Activated naive CD4-positive, alpha-beta T cell treated with anti-CD3 and anti-CD28 coated beads for 36 hours (primary cell): Measurements from ENCODE around the gene FOXJ1. TPM values are rescaled to one million over a fixed set of nuclear protein-coding genes. Genes with fewer than 3 reads are reported as not detected.

ENCODE experiments used
- CTCF ChIA-PET: fragments of 350-600 bp; sonication (Branson Sonifier 250); formaldehyde crosslinking; loops from one replicate; lab custom pipeline; 2021; ENCODE audit warnings: antibody characterized with exemption; lab: Charles Lee
- DNase-seq: peaks from one replicate; pipeline ENCODE4 v3.0.0-alpha.2; 2020
- H3K27ac Mint-ChIP-seq: one replicate; pipeline ENCODE4 v1.8.0; 2021; ENCODE audit warnings: mild to moderate bottlenecking, mixed read lengths
- H3K27me3 Mint-ChIP-seq: one replicate; pipeline ENCODE4 v1.8.0; 2021; ENCODE audit warnings: low read depth, mixed read lengths
- H3K36me3 Mint-ChIP-seq: one replicate; pipeline ENCODE4 v1.8.0; 2021; ENCODE audit warnings: low read depth, mixed read lengths
- H3K4me1 Mint-ChIP-seq: one replicate; pipeline ENCODE4 v1.8.0; 2021; ENCODE audit warnings: low read depth, mixed read lengths
- H3K4me3 Mint-ChIP-seq: one replicate; pipeline ENCODE4 v1.8.0; 2021; ENCODE audit warnings: mild to moderate bottlenecking, moderate library complexity, mixed read lengths
- H3K9me3 Mint-ChIP-seq: one replicate; pipeline ENCODE4 v1.8.0; 2021; ENCODE audit warnings: mixed read lengths
- intact Hi-C: fragments of 100-400 bp; cut with micrococcal nuclease; formaldehyde crosslinking; loops from one replicate; pipeline ENCODE4 v1.15.1; 2023
- total RNA-seq, 2 experiments: library from RNA; stranded (reverse); gene quantifications; one replicate each; pipeline ENCODE4 v1.2.3, GENCODE V29; 2021

The FOXJ1 gene
- total RNA-seq, 2 experiments from 2014 or later, result 0.60 to 0.84 TPM

- H3K4me3 Mint-ChIP-seq, result no peak overlapping the region
- H3K4me1 Mint-ChIP-seq, result no peaks in the 10 kb centered on the region
- H3K27me3 Mint-ChIP-seq, result no peaks in the 10 kb centered on the region
- intact Hi-C loops, result no loop called here
- no peaks in the 10 kb centered on the region for H3K9me3 Mint-ChIP-seq
- no peak overlapping the region for H3K27ac Mint-ChIP-seq
- no peaks in the 10 kb centered on the region for H3K36me3 Mint-ChIP-seq
- CTCF ChIA-PET, result interaction anchor here (0.6 to 0.8 kb wide), 4 partner anchors 102 to 272 kb away, joined by 3 to 4 read pairs (median 4); no protein-coding TSS in a partner anchor
- DNase-seq, result no peak
These were observed 29.1 kb downstream of the FOXJ1 start for GRCh38 chr17:76111956-76112355.

DNA sequence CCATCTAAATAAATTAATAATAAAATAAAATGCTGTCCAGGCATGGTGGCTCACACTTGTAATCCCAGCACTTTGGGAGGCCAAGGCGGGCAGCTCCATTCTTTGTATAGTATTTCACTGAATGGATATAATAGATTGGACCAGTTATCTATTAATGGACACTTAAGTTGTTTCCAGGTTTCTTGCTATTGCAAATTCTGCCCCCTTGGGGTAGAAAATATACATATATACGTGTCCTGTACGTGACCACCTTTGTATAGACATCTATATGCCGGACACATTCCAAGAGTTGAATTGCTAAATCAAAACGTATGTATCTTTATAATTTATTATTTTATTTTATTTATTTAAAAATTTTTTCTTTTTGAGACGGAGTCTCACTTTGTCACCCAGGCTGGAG, 33.5 kb downstream of the FOXJ1 start:
- Mint-ChIP-seq H3K36me3 (no peaks in the 10 kb centered on the region), H3K9me3 (no peaks in the 10 kb centered on the region), H3K4me1 (peaks cover 6% of the 10 kb centered on the region), H3K27me3 (no peaks in the 10 kb centered on the region), H3K27ac (no peak overlapping the region), H3K4me3 (no peak overlapping the region)
- DNase-seq, result no peak
- intact Hi-C loops, result loop anchor here (1.0 to 10.0 kb wide), 2 partner anchors 93 to 277 kb away; partner anchors contain the start of gene SPHK1
- CTCF ChIA-PET, result interaction anchor here (0.6 to 2.7 kb wide), 4 partner anchors 8 to 101 kb away, joined by 4 to 15 read pairs (median 6); no protein-coding TSS in a partner anchor

DNA sequence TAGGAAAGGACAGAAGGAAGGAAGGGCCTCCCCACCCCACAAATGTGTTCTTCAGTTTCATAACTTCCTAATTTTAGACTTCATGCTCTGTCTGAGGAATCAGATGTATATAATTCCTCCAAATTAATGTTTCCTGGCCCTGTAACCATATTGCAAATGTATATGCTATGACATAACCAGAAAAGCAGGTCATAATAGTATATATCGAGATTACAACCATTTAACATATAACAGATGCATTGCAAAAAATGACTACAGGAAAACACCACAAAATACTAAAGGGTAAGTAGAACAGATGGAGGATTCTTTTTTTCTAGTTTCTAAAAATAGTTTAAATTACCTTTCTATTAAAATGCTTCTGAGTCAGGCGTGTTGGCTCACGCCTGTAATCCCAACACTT, 34.3 kb downstream of the FOXJ1 start:
- H3K9me3 Mint-ChIP-seq, result no peaks in the 10 kb centered on the region
- intact Hi-C loops, result loop anchor here (1.0 to 10.0 kb wide), 2 partner anchors 92 to 278 kb away; partner anchors contain the start of gene SPHK1
- no peak for DNase-seq
- H3K36me3 Mint-ChIP-seq, result no peaks in the 10 kb centered on the region
- no peaks in the 10 kb centered on the region for H3K27me3 Mint-ChIP-seq
- no peak overlapping the region for H3K4me3 Mint-ChIP-seq
- peaks cover 13% of the 10 kb centered on the region for H3K4me1 Mint-ChIP-seq
- no peak overlapping the region for H3K27ac Mint-ChIP-seq
- CTCF ChIA-PET, result interaction anchor here (0.7 to 2.7 kb wide), 6 partner anchors 9 to 173 kb away, joined by 4 to 15 read pairs (median 6); no protein-coding TSS in a partner anchor

DNA sequence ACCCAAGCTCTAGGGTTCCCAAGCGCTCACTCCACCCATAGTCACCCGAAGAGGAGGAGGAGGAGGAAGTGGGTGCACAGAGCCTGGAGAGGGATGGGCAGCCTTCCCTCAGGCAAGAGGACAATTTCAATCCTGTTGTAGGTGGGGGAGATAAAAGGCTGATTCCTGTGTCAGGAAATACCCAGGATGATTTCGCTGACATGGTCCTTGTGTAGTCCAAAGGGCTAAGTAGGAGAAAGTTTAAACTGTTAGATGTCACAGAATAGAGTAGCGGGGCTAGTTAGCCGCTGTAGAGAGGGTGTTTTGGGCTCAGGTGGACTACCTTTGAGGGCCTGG, 36.2 kb downstream of the FOXJ1 start:
- peaks cover 18% of the 10 kb centered on the region for H3K4me1 Mint-ChIP-seq
- peak overlapping the region; percentile 94 for H3K4me3 Mint-ChIP-seq
- no peaks in the 10 kb centered on the region for H3K27me3 Mint-ChIP-seq
- intact Hi-C loops, result loop anchor here (10.0 kb wide), 1 partner anchor 280 kb away; the partner anchor contains the start of gene SPHK1
- CTCF ChIA-PET, result interaction anchor here (0.7 to 1.0 kb wide), 4 partner anchors 16 to 226 kb away, joined by 3 to 4 read pairs (median 3); no protein-coding TSS in a partner anchor
- peak overlapping the region; percentile 39 for H3K27ac Mint-ChIP-seq
- H3K36me3 Mint-ChIP-seq, result peaks cover 9% of the 10 kb centered on the region
- no peaks in the 10 kb centered on the region for H3K9me3 Mint-ChIP-seq
- no peak for DNase-seq

DNA sequence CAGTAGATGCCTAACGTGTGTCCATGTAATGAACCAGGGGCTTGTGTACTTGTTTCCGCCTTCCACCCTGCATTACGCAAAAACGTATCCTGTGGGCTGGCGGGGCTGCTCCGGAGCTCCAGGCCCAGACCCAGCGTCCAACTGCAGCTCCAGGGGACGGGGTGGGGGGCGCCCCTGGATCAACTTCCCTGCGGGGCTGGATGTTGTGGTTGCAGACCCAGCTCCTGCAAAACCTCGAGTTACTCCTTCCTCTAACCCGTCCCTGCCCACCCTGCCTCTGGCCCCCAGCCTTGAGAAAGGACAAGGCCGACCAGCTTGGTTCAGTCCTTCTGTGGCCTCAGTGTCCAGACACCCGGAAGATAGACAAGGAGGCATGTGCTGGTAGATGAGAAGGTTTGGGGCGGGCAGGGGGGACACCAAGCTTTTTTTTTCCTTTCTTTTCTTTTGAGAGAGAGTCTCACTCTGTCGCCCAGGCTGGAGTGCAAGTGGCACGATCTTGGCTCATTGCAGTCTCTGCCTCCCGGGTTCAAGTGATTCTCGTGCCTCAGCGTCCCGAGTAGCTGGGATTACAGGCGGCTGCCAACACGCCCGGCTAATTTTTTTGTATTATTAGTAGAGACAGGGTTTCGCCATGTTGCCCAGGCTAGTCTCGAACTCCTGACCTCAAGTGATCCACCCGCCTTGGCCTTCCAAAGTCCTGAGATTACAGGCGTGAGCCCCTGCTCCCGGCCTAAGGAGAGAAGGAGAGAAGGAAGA, 36.7 kb downstream of the FOXJ1 start:
- DNase-seq, result no peak
- Mint-ChIP-seq H3K4me3 (peak overlapping the region; percentile 94), H3K9me3 (no peaks in the 10 kb centered on the region), H3K27ac (peak overlapping the region; percentile 92), H3K4me1 (peaks cover 19% of the 10 kb centered on the region), H3K27me3 (no peaks in the 10 kb centered on the region), H3K36me3 (peaks cover 9% of the 10 kb centered on the region)
- intact Hi-C loops, result loop anchor here (10.0 kb wide), 1 partner anchor 280 kb away; the partner anchor contains the start of gene SPHK1
- CTCF ChIA-PET, result interaction anchor here (0.7 to 3.2 kb wide), 9 partner anchors 10 to 225 kb away, joined by 3 to 22 read pairs (median 4); no protein-coding TSS in a partner anchor

GRCh38 chr17:76103274-76104139, 37.5 kb downstream of the FOXJ1 start, which contains the start of gene EXOC7:
Gene EXOC7, minus strand, starts transcription at chr17:76103787. Its CDS starts 95 bp downstream, at chr17:76103692.
- Mint-ChIP-seq H3K4me3 (peak within 1 kb of the TSS; percentile 94), H3K4me1 (peaks cover 19% of the 10 kb centered on the region), H3K27me3 (no peaks in the 10 kb centered on the region), H3K9me3 (no peaks in the 10 kb centered on the region), H3K36me3 (peaks cover 9% of the 10 kb centered on the region), H3K27ac (peak within 1 kb of the TSS; percentile 92)
- DNase-seq, result peak; percentile 95
- CTCF ChIA-PET, result interaction anchor here (0.6 to 3.2 kb wide), 11 partner anchors 9 to 745 kb away, joined by 3 to 22 read pairs (median 4); no protein-coding TSS in a partner anchor
- intact Hi-C loops, result loop anchor here (1.0 to 10.0 kb wide), 4 partner anchors 32 to 281 kb away; partner anchors contain the start of genes MRPL38 and SPHK1

GRCh38 chr17:76102944-76103273, 38.1 kb downstream of the FOXJ1 start:
- Mint-ChIP-seq H3K36me3 (peaks cover 9% of the 10 kb centered on the region), H3K9me3 (no peaks in the 10 kb centered on the region), H3K27ac (peak overlapping the region; percentile 92), H3K4me3 (peak overlapping the region; percentile 94), H3K27me3 (no peaks in the 10 kb centered on the region), H3K4me1 (peaks cover 19% of the 10 kb centered on the region)
- CTCF ChIA-PET, result interaction anchor here (0.6 to 3.2 kb wide), 11 partner anchors 9 to 746 kb away, joined by 3 to 22 read pairs (median 4); no protein-coding TSS in a partner anchor
- intact Hi-C loops, result loop anchor here (1.0 to 10.0 kb wide), 4 partner anchors 32 to 282 kb away; partner anchors contain the start of genes MRPL38 and SPHK1
- DNase-seq, result no peak

GRCh38 chr17:76097716-76098295, 43.2 kb downstream of the FOXJ1 start:
- Mint-ChIP-seq H3K27me3 (no peaks in the 10 kb centered on the region), H3K4me3 (no peak overlapping the region), H3K4me1 (peaks cover 17% of the 10 kb centered on the region), H3K9me3 (no peaks in the 10 kb centered on the region), H3K36me3 (peaks cover 16% of the 10 kb centered on the region), H3K27ac (no peak overlapping the region)
- CTCF ChIA-PET, result no interaction called here
- no peak for DNase-seq
- intact Hi-C loops, result no loop called here

DNA sequence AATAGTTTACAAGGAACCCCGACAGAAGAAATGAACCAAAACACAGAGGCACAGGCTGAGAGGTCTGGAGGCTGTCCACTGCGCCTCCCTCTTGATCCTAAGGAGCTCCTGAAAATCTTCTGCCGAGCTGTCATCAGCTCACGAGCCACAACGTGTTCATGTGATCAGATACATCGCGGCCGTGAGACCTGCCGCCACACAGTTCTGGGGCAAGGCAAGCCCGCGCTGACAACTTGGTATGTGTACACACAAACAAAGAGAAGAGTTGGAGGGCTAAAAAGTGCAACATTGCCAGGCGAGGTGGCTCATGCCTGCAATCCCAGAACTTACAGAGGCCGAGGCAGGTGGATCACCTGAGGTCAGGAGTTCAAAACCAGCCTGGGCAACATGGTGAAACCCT, 45.1 kb downstream of the FOXJ1 start:
- H3K4me1 Mint-ChIP-seq, result peaks cover 8% of the 10 kb centered on the region
- H3K27me3 Mint-ChIP-seq, result no peaks in the 10 kb centered on the region
- no peaks in the 10 kb centered on the region for H3K9me3 Mint-ChIP-seq
- H3K27ac Mint-ChIP-seq, result no peak overlapping the region
- intact Hi-C loops, result no loop called here
- peaks cover 11% of the 10 kb centered on the region for H3K36me3 Mint-ChIP-seq
- CTCF ChIA-PET, result interaction anchor here (1.5 to 1.9 kb wide), 3 partner anchors 82 to 184 kb away, joined by 3 to 5 read pairs (median 4); no protein-coding TSS in a partner anchor
- DNase-seq, result no peak
- no peak overlapping the region for H3K4me3 Mint-ChIP-seq

DNA sequence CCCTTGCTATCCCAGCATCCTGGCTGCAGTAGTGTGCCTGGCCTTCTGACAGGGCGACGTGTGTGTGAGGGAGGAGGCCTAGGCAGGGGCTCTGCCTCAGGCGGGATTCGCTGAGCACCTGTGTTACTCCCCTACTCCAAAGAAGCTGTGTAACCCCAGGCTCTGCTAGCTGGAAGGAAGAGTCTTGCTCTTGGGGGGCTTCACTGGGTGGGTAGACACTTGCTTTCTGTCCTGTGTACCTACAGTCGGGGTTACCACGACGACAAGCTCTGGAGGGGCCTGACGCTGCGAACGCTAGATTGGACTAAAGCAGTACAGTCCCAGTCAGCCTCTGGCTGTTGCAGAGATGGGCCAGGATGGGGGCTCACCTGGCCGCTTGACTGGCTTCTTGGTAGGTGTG, 47.0 kb downstream of the FOXJ1 start:
- DNase-seq, result no peak
- Mint-ChIP-seq H3K36me3 (peaks cover 7% of the 10 kb centered on the region), H3K27ac (no peak overlapping the region), H3K4me3 (no peak overlapping the region), H3K4me1 (peaks cover 5% of the 10 kb centered on the region), H3K9me3 (no peaks in the 10 kb centered on the region), H3K27me3 (no peaks in the 10 kb centered on the region)
- CTCF ChIA-PET, result interaction anchor here (1.5 to 2.1 kb wide), 2 partner anchors 9 to 186 kb away, joined by 5 read pairs; partner anchors contain the start of gene EXOC7
- intact Hi-C loops, result no loop called here
